Skeletal muscle tissue (tissue), 4 donors: ENCODE data around the gene ANO2. TPM values are rescaled to one million over a fixed set of nuclear protein-coding genes. Genes with fewer than 3 reads are reported as not detected.
A peak's percentile ranks its signal among the peaks of the same experiment; 100 is the strongest.

ENCODE experiments used
- H3K27ac ChIP-seq: one replicate; pipeline ENCODE4 v1.7.0; 2013; ENCODE audit warnings: mild to moderate bottlenecking, low read depth, low read length, inconsistent platforms
- H3K27me3 ChIP-seq, 3 donors: one replicate each; pipeline ENCODE4 v1.7.0; 2013; ENCODE audit warnings: low read length in 3 of 3; ENCODE audit not compliant: control insufficient read depth in 3 of 3, insufficient read depth in 3 of 3
- H3K36me3 ChIP-seq, 3 donors: one replicate each; pipeline ENCODE4 v1.7.0; 2013; ENCODE audit warnings: low read length in 3 of 3; ENCODE audit not compliant: control insufficient read depth in 3 of 3, insufficient read depth in 3 of 3
- H3K4me1 ChIP-seq, 3 donors: one replicate each; pipeline ENCODE4 v1.7.0; 2013; ENCODE audit warnings: low read length in 3 of 3, mild to moderate bottlenecking in 3 of 3; ENCODE audit not compliant: control insufficient read depth in 3 of 3, insufficient read depth in 3 of 3
- H3K4me3 ChIP-seq, 3 donors: one replicate each; pipeline ENCODE4 v1.7.0; 2013; ENCODE audit warnings: low read length in 3 of 3
- H3K9ac ChIP-seq, 3 donors: one replicate each; pipeline ENCODE4 v1.7.0; 2013; ENCODE audit warnings: low read length in 3 of 3, mild to moderate bottlenecking in 3 of 3, moderate library complexity in 2 of 3, low read depth in 1 of 3
- H3K9me3 ChIP-seq, 3 donors: one replicate each; pipeline ENCODE4 v1.7.0; 2013; ENCODE audit warnings: low read length in 3 of 3; ENCODE audit not compliant: control insufficient read depth in 3 of 3
- total RNA-seq: library from RNA; depleted of rRNA; stranded (reverse); fragments of >200 nt; gene quantifications from one replicate; pipeline ENCODE4 v1.2.3, GENCODE V29; 2014
- donor health status: Osteomylitis.

The ANO2 gene
- total RNA-seq, 1 donor from 2014 or later: 4.7 TPM

DNA sequence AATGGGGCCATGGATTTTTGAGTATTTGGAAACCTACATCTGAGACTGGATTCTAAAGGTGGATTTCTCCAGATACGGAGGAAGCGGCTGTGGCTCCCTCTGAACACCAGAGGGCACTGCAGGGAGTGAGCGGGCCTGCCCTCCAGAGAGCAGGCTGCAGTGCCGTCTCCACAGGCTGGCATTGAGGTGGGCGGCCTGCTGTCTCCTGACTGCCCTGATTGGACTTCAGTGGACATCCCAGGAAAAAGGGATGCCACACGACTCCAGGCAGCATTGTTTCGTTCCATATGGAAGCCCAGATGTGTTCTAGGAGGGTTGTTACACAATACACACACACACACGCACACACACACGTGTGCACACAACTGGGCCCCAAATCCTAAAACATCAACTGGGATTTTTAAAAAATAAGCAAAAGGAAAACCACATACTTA lies 20.9 kb upstream of the ANO2 start:
- Histone ChIP-seq H3K9me3 (no peaks in the 10 kb centered on the region), H3K36me3 (no peaks in the 10 kb centered on the region), H3K9ac (no peak overlapping the region), H3K4me3 (no peak overlapping the region), H3K27ac (no peak overlapping the region), H3K27me3 (peaks cover 0 to 12% (median 0%) of the 10 kb centered on the region in 3 donors), H3K4me1 (peaks cover 0 to 10% (median 7%) of the 10 kb centered on the region in 3 donors)

GRCh38 chr12:5964913-5965900 lies 20.1 kb upstream of the ANO2 start:
- Histone ChIP-seq H3K4me3 (no peak overlapping the region), H3K9me3 (no peaks in the 10 kb centered on the region), H3K9ac (peak overlapping the region in 1 of 3 donors; percentile 12), H3K27me3 (peaks cover 0 to 5% (median 0%) of the 10 kb centered on the region in 3 donors), H3K4me1 (peaks cover 0 to 10% (median 7%) of the 10 kb centered on the region in 3 donors), H3K36me3 (no peaks in the 10 kb centered on the region), H3K27ac (no peak overlapping the region)

DNA sequence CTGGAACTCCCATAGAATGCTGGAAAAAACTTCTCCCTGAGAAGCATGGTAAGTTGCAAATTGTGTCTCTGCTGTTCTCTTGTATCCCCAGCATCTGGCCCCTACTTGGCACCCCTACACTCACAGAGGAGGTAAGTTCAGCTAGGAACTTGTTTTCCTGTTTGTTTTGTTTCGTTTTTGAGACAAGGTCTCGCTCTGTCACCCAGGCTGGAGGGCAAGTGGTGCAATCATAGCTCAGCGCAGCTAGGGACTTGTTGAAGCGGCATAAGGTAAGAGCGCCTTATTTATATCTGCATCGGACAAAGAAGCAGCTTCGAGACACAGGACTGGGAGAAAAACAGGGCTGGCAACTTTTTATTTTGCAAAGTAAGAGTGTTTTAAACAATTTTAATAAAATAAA lies 18.5 kb upstream of the ANO2 start:
- Histone ChIP-seq H3K36me3 (no peaks in the 10 kb centered on the region), H3K4me1 (peaks cover 0 to 10% (median 7%) of the 10 kb centered on the region in 3 donors), H3K27ac (no peak overlapping the region), H3K9ac (no peak overlapping the region), H3K9me3 (no peaks in the 10 kb centered on the region), H3K27me3 (peaks cover 0 to 5% (median 0%) of the 10 kb centered on the region in 3 donors), H3K4me3 (no peak overlapping the region)

- no peak overlapping the region for H3K9ac ChIP-seq
- H3K27me3 ChIP-seq: peaks cover 0 to 5% (median 0%) of the 10 kb centered on the region in 3 donors
- no peak overlapping the region for H3K4me3 ChIP-seq
- H3K4me1 ChIP-seq: peaks cover 0 to 10% (median 7%) of the 10 kb centered on the region in 3 donors
- H3K36me3 ChIP-seq: peaks cover 0 to 2% (median 0%) of the 10 kb centered on the region in 3 donors
- no peaks in the 10 kb centered on the region for H3K9me3 ChIP-seq
- H3K27ac ChIP-seq: no peak overlapping the region
Observed at GRCh38 chr12:5960783-5961182, 15.7 kb upstream of the ANO2 start.

GRCh38 chr12:5956987-5957386 lies 11.9 kb upstream of the ANO2 start:
- Histone ChIP-seq H3K9me3 (no peaks in the 10 kb centered on the region), H3K9ac (no peak overlapping the region), H3K27ac (no peak overlapping the region), H3K36me3 (peaks cover 0 to 4% (median 0%) of the 10 kb centered on the region in 3 donors), H3K4me3 (no peak overlapping the region), H3K27me3 (peaks cover 2 to 3% (median 3%) of the 10 kb centered on the region in 3 donors), H3K4me1 (no peaks in the 10 kb centered on the region)

DNA sequence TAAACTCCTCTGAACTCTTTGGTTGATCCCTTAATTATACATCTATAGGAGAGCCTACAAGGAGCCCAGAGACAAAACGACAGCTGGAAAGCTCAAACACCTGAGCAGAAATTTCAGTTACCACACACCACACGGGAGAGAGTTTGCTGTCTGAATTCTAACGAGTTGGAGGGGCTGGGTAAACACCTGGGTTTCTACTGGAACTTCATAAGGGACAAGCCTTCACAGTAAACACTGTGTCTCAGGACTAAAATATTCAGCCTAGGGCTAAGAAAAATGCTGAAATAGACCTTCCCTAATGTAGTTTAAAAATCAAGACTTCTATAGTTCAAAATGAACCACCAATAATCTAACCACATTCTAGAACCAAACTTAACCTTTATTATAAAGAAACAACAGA lies 9.6 kb upstream of the ANO2 start:
- no peaks in the 10 kb centered on the region for H3K9me3 ChIP-seq

GRCh38 chr12:5953835-5954586 lies 9.0 kb upstream of the ANO2 start:
- Histone ChIP-seq H3K27ac (no peak overlapping the region), H3K4me1 (no peaks in the 10 kb centered on the region), H3K36me3 (peaks cover 0 to 9% (median 0%) of the 10 kb centered on the region in 3 donors), H3K27me3 (peaks cover 3 to 14% (median 6%) of the 10 kb centered on the region in 3 donors), H3K9me3 (no peaks in the 10 kb centered on the region), H3K9ac (no peak overlapping the region), H3K4me3 (no peak overlapping the region)

More for the DNA sequence above, 9.6 kb upstream of the ANO2 start:
- no peak overlapping the region for H3K27ac ChIP-seq
- H3K27me3 ChIP-seq: peaks cover 3 to 11% (median 5%) of the 10 kb centered on the region in 3 donors
- H3K9ac ChIP-seq: no peak overlapping the region
- H3K36me3 ChIP-seq: peaks cover 0 to 9% (median 0%) of the 10 kb centered on the region in 3 donors
- H3K4me3 ChIP-seq: no peak overlapping the region
- H3K4me1 ChIP-seq: no peaks in the 10 kb centered on the region

DNA sequence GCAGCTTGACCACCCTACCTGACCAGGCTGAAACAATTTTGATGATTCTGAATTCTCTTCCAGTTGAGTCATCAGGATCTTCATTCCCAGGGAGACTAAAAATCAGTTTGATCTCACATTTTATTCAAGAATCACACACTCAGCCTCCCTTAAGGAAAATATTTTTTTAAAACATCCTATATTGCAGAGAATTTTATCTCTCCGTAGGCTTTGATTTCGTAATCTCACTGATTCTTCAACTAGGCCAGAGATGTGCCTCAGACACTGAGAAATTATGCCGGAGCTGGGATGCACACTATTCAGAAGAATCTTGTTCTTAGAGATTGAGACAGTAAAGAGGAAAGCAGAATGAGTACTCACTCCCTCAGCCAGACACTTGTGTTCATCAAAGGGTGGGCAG lies 7.0 kb upstream of the ANO2 start:
- H3K4me1 ChIP-seq: no peaks in the 10 kb centered on the region
- H3K27me3 ChIP-seq: peaks cover 11 to 26% (median 23%) of the 10 kb centered on the region in 3 donors
- H3K9ac ChIP-seq: no peak overlapping the region
- H3K9me3 ChIP-seq: no peaks in the 10 kb centered on the region
- no peak overlapping the region for H3K27ac ChIP-seq
- no peak overlapping the region for H3K4me3 ChIP-seq
- peaks cover 0 to 9% (median 0%) of the 10 kb centered on the region in 3 donors for H3K36me3 ChIP-seq

- Histone ChIP-seq H3K36me3 (peaks cover 0 to 7% (median 0%) of the 10 kb centered on the region in 3 donors), H3K9ac (no peak overlapping the region), H3K9me3 (no peaks in the 10 kb centered on the region), H3K4me3 (no peak overlapping the region), H3K27me3 (peaks cover 39 to 48% (median 44%) of the 10 kb centered on the region in 3 donors), H3K27ac (no peak overlapping the region), H3K4me1 (peaks cover 0 to 6% (median 0%) of the 10 kb centered on the region in 3 donors)
Observed at GRCh38 chr12:5948696-5949095, 3.6 kb upstream of the ANO2 start.
